Loucy (cell line): ENCODE results near the gene AHDC1.

Source experiments
- CTCF ChIP-seq: fragments of 200-600 bp; sonication (generic); conservative IDR thresholded peaks from 2 replicates; pipeline ENCODE4 v1.5.1; 2014; ENCODE audit warnings: mild to moderate bottlenecking, antibody characterized with exemption, low read length
- EZH2phosphoT487 ChIP-seq: fragments of 200-600 bp; IDR thresholded peaks from 2 replicates; pipeline ENCODE4 v1.6.1; 2018; ENCODE audit warnings: antibody characterized with exemption, mild to moderate bottlenecking, moderate library complexity, borderline replicate concordance

GRCh38 chr1:27559466-27560030 is 44.4 kb downstream of the AHDC1 start:
- TF ChIP-seq CTCF (no peak), EZH2phosphoT487 (no peak)
